Esophagus (tissue), 2 donors: ENCODE measurements around the gene PDE4D. TPM values are rescaled to one million over a fixed set of nuclear protein-coding genes. Genes with fewer than 3 reads are reported as not detected.

ENCODE experiments used
- H3K27ac ChIP-seq, 2 donors: one replicate each; pipeline ENCODE4 v1.5.1; 2013; ENCODE audit warnings: low read depth in 2 of 2, mild to moderate bottlenecking in 2 of 2, inconsistent platforms in 1 of 2, low read length in 1 of 2, moderate library complexity in 1 of 2
- H3K27me3 ChIP-seq, 2 donors: one replicate each; pipeline ENCODE4 v1.6.1; 2013; ENCODE audit warnings: low read length in 2 of 2, control low read depth in 1 of 2, mild to moderate bottlenecking in 1 of 2; ENCODE audit not compliant: insufficient read depth in 2 of 2, control insufficient read depth in 1 of 2
- H3K36me3 ChIP-seq, 2 donors: one replicate each; pipeline ENCODE4 v1.6.1; 2013; ENCODE audit warnings: low read length in 1 of 2; ENCODE audit not compliant: control insufficient read depth in 2 of 2, insufficient read depth in 2 of 2
- H3K4me1 ChIP-seq, 2 donors: one replicate each; pipeline ENCODE4 v1.6.1; 2013; ENCODE audit warnings: low read length in 1 of 2; ENCODE audit not compliant: control insufficient read depth in 2 of 2, insufficient read depth in 2 of 2
- H3K4me3 ChIP-seq, 2 donors: one replicate each; pipeline ENCODE4 v1.5.1; 2013; ENCODE audit warnings: low read length in 2 of 2, mild to moderate bottlenecking in 2 of 2, low read depth in 1 of 2, moderate library complexity in 1 of 2
- H3K9me3 ChIP-seq, 2 donors: one replicate each; pipeline ENCODE4 v1.6.1; 2013; ENCODE audit warnings: mild to moderate bottlenecking in 2 of 2, low read depth in 1 of 2, low read length in 1 of 2, moderate library complexity in 1 of 2; ENCODE audit not compliant: control insufficient read depth in 2 of 2, insufficient read depth in 1 of 2
- WGBS, 2 donors: extraction: QIAGEN DNeasy Blood & Tissue Kit; methylation state at CpG; one replicate each; pipeline ENCODE4 v1.1.7; 2013; 5-methylcytosine and 5-hydroxymethylcytosine counted together
- polyA plus RNA-seq, 2 donors: library from polyadenylated mRNA; stranded (reverse); fragments of 200-250 nt; gene quantifications; one replicate each; pipeline ENCODE4 v1.2.3, GENCODE V29; 2013
- donor health status: healthy with polysubstance abuse.
- donor health status: Bipolar disorder and iron deficiency.

Gene PDE4D
- polyA plus RNA-seq, 2 donors, result 1.5 to 2.5 TPM

DNA sequence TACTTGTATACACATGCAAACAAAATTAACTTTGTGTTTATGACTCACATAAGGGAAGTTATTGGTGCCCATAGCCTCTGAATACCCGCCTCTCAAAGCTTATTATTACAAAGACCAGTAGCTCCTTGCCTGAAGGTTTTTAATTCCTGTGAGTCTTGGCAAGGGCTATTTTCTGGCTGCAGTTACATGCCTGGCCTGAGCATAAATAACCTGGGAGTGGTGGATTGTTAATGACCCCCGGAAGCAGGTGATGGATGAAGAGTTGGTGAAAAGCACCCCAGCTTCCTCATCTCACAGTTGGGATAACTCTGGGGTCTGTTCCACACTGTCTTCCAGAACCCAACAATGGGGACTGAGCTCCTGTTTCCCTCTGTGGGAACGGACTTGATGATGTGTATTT is 594.5 kb downstream of the PDE4D start:
- H3K27ac ChIP-seq, result no peak overlapping the region
- no peaks in the 10 kb centered on the region for H3K27me3 ChIP-seq
- WGBS, 2 donors, result 48 to 60% methylated on average over 3 of the region's 3 CpGs
- no peak overlapping the region for H3K4me3 ChIP-seq
- no peaks in the 10 kb centered on the region for H3K36me3 ChIP-seq
- H3K9me3 ChIP-seq, result no peaks in the 10 kb centered on the region
- no peaks in the 10 kb centered on the region for H3K4me1 ChIP-seq

DNA sequence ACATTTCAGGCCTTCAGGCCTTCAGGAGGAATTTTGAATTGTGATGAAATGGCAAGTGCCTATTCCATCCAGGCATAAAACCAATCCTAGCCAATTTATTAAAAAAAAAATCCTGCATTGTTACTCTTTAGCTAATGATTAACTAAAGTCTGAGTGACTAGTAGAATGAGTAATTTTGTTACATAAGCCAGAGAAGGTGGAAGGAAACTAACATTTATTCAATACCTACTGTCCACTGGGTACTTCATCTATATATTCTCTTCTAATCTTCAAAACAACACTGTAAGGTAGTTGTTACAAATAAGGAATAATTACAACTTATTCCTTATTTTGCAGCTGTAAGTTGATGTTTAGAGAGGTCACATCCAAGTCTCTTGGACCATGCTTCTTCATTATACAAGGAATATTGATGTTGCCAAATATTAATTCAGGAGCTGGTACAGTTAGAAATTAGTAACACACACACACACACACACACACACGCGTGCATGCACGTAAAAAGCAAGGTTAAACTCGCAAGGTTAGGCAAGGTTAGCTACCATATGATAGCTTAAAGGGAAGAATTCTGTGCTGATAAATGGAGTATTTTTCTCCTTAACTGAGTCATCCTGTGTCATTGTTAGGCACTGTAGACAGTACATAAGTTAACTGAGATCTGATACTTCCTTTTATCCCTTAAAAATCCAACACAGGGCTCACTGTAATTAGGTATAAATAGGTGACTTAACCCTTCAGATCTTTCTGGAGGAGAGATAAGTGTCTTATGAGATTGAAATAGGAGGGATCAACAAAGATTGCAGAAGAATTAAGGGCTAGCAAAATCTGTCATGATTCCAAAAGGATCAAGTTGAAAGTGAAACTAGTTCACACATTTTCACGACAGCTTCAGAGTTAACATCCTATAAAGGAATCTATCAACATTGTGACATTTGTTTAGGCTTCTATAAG is 596.9 kb downstream of the PDE4D start:
- Histone ChIP-seq H3K27me3 (no peaks in the 10 kb centered on the region), H3K9me3 (no peaks in the 10 kb centered on the region), H3K4me3 (peak overlapping the region in 1 of 2 donors; percentile 37), H3K27ac (no peak overlapping the region), H3K36me3 (no peaks in the 10 kb centered on the region), H3K4me1 (no peaks in the 10 kb centered on the region)
- 21 to 32% methylated on average over 5 of the region's 5 CpGs for WGBS, 2 donors

DNA sequence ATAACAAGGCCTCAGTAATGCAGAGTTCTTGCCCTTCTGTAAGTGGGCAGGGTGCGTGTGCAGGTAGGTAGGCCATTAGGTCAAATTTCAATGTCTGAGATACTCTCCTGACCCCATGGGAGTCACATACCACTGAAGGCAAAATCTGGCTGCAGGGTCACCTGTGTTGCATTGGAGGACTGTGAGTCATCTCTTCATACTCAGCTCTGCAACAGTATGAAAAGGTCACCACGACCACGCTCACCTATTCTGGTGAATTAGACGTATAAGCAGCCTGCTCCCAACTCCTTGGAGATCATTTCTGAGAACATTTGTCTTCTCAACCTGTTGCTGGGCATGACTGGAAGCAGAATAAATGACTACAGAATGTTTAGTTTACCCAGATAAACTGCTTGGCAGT is 599.8 kb downstream of the PDE4D start:
- H3K9me3 ChIP-seq, result no peaks in the 10 kb centered on the region
- H3K4me1 ChIP-seq, result no peaks in the 10 kb centered on the region
- 80 to 87% methylated on average over 4 of the region's 4 CpGs for WGBS, 2 donors
- H3K27ac ChIP-seq, result no peak overlapping the region
- H3K36me3 ChIP-seq, result no peaks in the 10 kb centered on the region
- H3K4me3 ChIP-seq, result no peak overlapping the region
- H3K27me3 ChIP-seq, result no peaks in the 10 kb centered on the region

DNA sequence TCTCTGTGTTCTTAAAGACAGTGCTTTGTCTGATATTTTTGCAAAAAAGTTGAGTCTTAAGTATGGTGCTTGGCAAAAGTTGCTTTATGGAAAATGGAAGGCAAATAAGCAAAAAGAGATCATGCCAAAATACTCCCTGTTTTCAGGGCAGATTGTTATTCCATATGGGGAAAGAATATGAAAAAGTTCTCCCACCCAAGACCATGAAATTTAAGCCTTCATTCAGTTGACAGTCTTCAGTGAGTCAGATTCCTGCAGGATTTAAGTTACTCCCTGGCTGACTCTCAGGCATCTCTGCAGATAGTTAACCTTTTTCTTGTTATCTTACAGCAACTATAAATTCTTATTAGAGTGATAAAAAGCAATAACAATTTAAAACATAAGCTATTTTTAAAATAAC is 601.6 kb downstream of the PDE4D start:
- no peak overlapping the region for H3K27ac ChIP-seq
- H3K4me3 ChIP-seq, result no peak overlapping the region
- no peaks in the 10 kb centered on the region for H3K36me3 ChIP-seq
- no peaks in the 10 kb centered on the region for H3K9me3 ChIP-seq
- peaks cover 0 to 3% of the 10 kb centered on the region in 2 donors for H3K4me1 ChIP-seq
- no peaks in the 10 kb centered on the region for H3K27me3 ChIP-seq

DNA sequence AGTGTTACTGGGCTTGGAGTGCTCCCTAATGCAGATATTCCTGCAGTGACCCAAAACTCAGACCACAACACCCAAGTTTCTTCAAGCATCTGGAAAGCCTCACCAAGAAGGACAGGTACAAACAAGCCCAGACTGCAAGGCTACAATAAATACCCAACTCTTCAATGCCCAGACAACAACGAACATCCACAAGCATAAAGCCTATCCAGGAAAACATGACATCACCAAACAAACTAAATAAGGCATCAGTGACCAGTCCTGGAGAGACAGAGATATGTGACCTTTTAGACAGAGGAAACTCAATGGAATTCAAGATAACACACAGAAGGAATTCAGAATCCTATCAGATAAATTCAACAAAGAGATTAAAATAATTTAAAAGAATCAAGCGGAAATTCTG is 605.6 kb downstream of the PDE4D start:
- no peaks in the 10 kb centered on the region for H3K27me3 ChIP-seq
- 61 to 65% methylated on average over 2 of the region's 2 CpGs for WGBS, 2 donors
- H3K27ac ChIP-seq, result no peak overlapping the region
- no peak overlapping the region for H3K4me3 ChIP-seq
- H3K4me1 ChIP-seq, result peaks cover 0 to 3% of the 10 kb centered on the region in 2 donors
- H3K36me3 ChIP-seq, result no peaks in the 10 kb centered on the region
- H3K9me3 ChIP-seq, result no peaks in the 10 kb centered on the region

DNA sequence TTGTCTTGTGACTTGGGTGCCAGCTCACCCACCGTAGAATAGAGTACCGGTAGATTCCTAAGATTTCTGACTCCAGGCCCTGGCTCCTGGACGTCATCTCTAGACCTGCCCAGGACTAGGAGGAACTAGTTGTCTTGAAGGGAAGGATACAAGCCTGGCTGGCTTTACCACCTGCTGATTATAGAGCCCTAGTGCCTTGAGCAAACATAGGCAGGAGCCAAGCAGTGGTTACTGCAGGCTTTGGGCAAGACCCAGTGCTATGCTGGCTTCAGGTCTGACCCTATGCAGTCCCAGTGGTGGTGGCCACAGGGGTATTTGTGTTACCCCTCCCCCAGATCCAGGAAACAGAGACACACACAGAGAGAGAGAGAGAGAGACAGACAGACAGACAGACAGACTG is 606.2 kb downstream of the PDE4D start:
- no peaks in the 10 kb centered on the region for H3K36me3 ChIP-seq
- 69 to 97% methylated on average over 3 of the region's 3 CpGs for WGBS, 2 donors
- H3K27ac ChIP-seq, result no peak overlapping the region

DNA sequence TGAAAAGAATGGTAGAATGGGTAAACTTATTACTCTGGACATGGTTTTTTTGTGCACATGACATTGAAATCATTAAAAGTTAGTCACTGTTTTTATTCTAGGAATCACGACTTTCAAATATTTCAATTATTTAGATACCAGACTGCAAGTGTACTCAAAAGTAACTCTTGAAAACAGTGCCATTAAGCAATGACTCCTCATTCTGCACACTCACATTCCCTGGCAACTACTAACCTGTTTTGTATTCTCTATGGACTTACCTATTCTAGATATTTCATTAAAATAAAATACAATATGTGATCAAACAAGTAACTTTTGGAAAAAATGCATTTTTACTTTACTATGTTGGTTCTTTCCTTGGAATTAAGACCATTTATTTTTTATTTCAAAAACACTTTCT is 607.0 kb downstream of the PDE4D start:
- Histone ChIP-seq H3K27ac (no peak overlapping the region), H3K4me1 (peaks cover 0 to 3% of the 10 kb centered on the region in 2 donors), H3K27me3 (no peaks in the 10 kb centered on the region), H3K9me3 (no peaks in the 10 kb centered on the region), H3K36me3 (no peaks in the 10 kb centered on the region), H3K4me3 (no peak overlapping the region)
- 77 to 82% methylated on average over 1 of the region's 1 CpG for WGBS, 2 donors

More for the DNA sequence above, 606.2 kb downstream of the PDE4D start:
- H3K4me3 ChIP-seq, result no peak overlapping the region
- H3K9me3 ChIP-seq, result no peaks in the 10 kb centered on the region
- peaks cover 0 to 3% of the 10 kb centered on the region in 2 donors for H3K4me1 ChIP-seq
- H3K27me3 ChIP-seq, result no peaks in the 10 kb centered on the region

DNA sequence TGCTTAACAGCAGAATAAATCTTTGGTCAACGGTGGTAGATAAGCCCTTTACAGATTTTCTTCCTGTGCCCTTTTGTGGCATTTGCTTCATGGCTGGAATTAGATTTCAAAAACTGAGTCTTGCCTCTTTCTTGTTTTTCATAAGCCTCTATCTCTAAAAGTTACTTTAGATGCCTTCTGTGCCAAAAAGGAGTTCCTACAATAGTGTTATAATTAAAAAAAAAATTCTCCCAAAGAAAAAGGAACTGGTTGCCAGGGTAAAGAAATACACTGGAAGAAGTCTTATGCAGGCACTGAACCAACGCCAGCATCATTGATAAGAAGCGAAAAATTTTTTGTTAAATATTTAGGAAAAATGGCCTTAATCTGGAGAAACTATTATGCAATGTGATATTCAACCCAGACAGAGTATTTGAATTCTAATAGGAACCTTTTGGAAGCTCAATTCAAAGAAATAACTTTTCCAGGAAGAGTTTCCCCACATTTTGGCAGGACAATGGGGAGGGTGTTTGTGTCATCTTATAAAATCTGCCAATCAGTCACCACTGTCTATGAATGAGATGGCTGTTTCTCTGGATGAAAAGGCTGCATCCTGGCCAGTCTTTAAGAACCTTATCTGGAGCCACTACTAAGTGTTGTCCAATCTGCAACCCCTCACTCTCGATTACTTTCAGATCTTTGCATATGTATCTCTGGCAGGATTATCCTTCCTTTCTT is 608.1 kb downstream of the PDE4D start:
- 81% methylated on average over 4 of the region's 4 CpGs for WGBS, 2 donors
- Histone ChIP-seq H3K4me1 (peaks cover 0 to 3% of the 10 kb centered on the region in 2 donors), H3K27me3 (no peaks in the 10 kb centered on the region), H3K27ac (no peak overlapping the region), H3K4me3 (no peak overlapping the region), H3K9me3 (no peaks in the 10 kb centered on the region), H3K36me3 (no peaks in the 10 kb centered on the region)

DNA sequence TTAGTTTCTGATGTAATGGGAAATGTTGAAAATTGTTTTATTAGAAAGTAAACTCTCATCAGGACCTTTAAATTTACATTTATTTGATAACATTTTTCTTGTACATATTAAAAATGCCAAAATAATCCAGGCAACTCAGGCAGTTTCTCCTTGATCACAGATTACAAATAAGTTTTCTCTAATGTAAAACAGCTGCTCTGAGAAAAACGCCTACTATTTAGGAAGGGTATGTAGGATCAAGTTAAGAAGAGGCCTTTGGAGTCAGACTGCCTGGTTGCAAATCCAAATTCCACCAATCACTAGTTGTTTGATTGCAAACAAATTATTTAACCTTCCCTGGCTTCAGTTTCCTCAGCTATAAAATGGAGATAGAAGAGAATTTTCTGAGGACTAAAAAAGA is 610.8 kb downstream of the PDE4D start:
- 63 to 65% methylated on average over 1 of the region's 1 CpG for WGBS, 2 donors
- Histone ChIP-seq H3K27me3 (no peaks in the 10 kb centered on the region), H3K27ac (no peak overlapping the region), H3K36me3 (no peaks in the 10 kb centered on the region), H3K4me3 (no peak overlapping the region), H3K9me3 (no peaks in the 10 kb centered on the region), H3K4me1 (peaks cover 0 to 3% of the 10 kb centered on the region in 2 donors)
